Smooth muscle cell (in vitro differentiated cells): ENCODE data around the gene IER2. TPM values are rescaled to one million over a fixed set of nuclear protein-coding genes. Genes with fewer than 3 reads are reported as not detected.
A peak's percentile ranks its signal among the peaks of the same experiment; 100 is the strongest.

Source experiments
- DNase-seq: peaks from one replicate; lab custom pipeline; 2025; ENCODE audit not compliant: unreplicated experiment; lab: John Stamatoyannopoulos, UW
- H2AFZ ChIP-seq: fragments of 200-600 bp; sonication (generic); 2 replicates; pipeline ENCODE4 v1.6.0; 2016; ENCODE audit warnings: antibody characterized with exemption, low read depth, mild to moderate bottlenecking
- H3F3A ChIP-seq: fragments of 200-600 bp; sonication (generic); 2 replicates; pipeline ENCODE4 v1.6.0; 2017; ENCODE audit warnings: antibody characterized with exemption, low read depth
- H3K27ac ChIP-seq: fragments of 200-600 bp; sonication (generic); 2 replicates; pipeline ENCODE4 v1.5.1; 2016; ENCODE audit warnings: low read depth, mild to moderate bottlenecking
- H3K27me3 ChIP-seq: fragments of 200-600 bp; sonication (generic); 2 replicates; pipeline ENCODE4 v1.6.1; 2016; ENCODE audit warnings: low read depth, mild to moderate bottlenecking
- H3K36me3 ChIP-seq: fragments of 200-600 bp; sonication (generic); 2 replicates; pipeline ENCODE4 v1.5.1; 2016; ENCODE audit warnings: low read depth
- H3K4me1 ChIP-seq: fragments of 200-600 bp; sonication (generic); 2 replicates; pipeline ENCODE4 v1.5.1; 2016; ENCODE audit warnings: low read depth
- H3K4me2 ChIP-seq: fragments of 200-600 bp; sonication (generic); 2 replicates; pipeline ENCODE4 v1.6.0; 2016; ENCODE audit warnings: mild to moderate bottlenecking
- H3K4me3 ChIP-seq: fragments of 200-600 bp; sonication (generic); 2 replicates; pipeline ENCODE4 v1.5.1; 2016; ENCODE audit warnings: mild to moderate bottlenecking
- H3K79me2 ChIP-seq: fragments of 200-600 bp; sonication (generic); 2 replicates; pipeline ENCODE4 v1.6.0; 2016; ENCODE audit warnings: low read depth, mild to moderate bottlenecking
- H3K9ac ChIP-seq: fragments of 200-600 bp; sonication (generic); 2 replicates; pipeline ENCODE4 v1.6.0; 2016; ENCODE audit warnings: low read depth
- H3K9me3 ChIP-seq: fragments of 200-600 bp; sonication (generic); replicated peaks from 2 replicates; pipeline ENCODE4 v1.5.1; 2016; ENCODE audit warnings: low read depth
- H4K20me1 ChIP-seq: fragments of 200-600 bp; sonication (generic); 2 replicates; pipeline ENCODE4 v1.6.0; 2016; ENCODE audit warnings: low read depth
- CTCF ChIP-seq: fragments of 200-600 bp; sonication (generic); IDR thresholded peaks from 2 replicates; pipeline ENCODE4 v1.5.1; 2017; ENCODE audit warnings: borderline replicate concordance, mild to moderate bottlenecking, antibody characterized with exemption; ENCODE audit not compliant: insufficient read depth, poor library complexity, severe bottlenecking
- WGBS: methylation state at CpG from one replicate; pipeline ENCODE4 v1.1.7; 2016; ENCODE audit warnings: low lambda C conversion rate; 5-methylcytosine and 5-hydroxymethylcytosine counted together
- polyA plus RNA-seq: library from polyadenylated mRNA; unstranded; fragments of >200 nt; fragmentation: Nextera tagmentation; extraction: Ambion mirVana; gene quantifications from 2 replicates; pipeline ENCODE4 v1.2.1, GENCODE V29; 2016
- total RNA-seq: library from RNA; depleted of rRNA; stranded (reverse); fragments of >200 nt; gene quantifications from 2 replicates; pipeline ENCODE4 v1.2.3, GENCODE V29; 2014

Gene IER2
- total and polyA plus RNA-seq, 2 experiments from 2014 or later: 118 to 766 TPM

GRCh38 chr19:13162724-13163608 is 12.8 kb downstream of the IER2 start:
- 2% methylated on average over 33 of the region's 58 CpGs for WGBS
- Histone ChIP-seq H3K36me3 (no peaks in the 10 kb centered on the region), H3K27ac (peak overlapping the region; percentile 90), H4K20me1 (no peaks in the 10 kb centered on the region), H3K9me3 (no peaks in the 10 kb centered on the region), H3K4me1 (peaks cover 43% of the 10 kb centered on the region), H3K4me3 (peak overlapping the region; percentile 41), H3K79me2 (no peaks in the 10 kb centered on the region), H2AFZ (peak overlapping the region; percentile 56), H3F3A (peaks cover 42% of the 10 kb centered on the region), H3K4me2 (peak overlapping the region; percentile 83), H3K9ac (peak overlapping the region; percentile 50), H3K27me3 (no peaks in the 10 kb centered on the region)
- no peak for TF ChIP-seq CTCF
- DNase-seq: peak; percentile 78

DNA sequence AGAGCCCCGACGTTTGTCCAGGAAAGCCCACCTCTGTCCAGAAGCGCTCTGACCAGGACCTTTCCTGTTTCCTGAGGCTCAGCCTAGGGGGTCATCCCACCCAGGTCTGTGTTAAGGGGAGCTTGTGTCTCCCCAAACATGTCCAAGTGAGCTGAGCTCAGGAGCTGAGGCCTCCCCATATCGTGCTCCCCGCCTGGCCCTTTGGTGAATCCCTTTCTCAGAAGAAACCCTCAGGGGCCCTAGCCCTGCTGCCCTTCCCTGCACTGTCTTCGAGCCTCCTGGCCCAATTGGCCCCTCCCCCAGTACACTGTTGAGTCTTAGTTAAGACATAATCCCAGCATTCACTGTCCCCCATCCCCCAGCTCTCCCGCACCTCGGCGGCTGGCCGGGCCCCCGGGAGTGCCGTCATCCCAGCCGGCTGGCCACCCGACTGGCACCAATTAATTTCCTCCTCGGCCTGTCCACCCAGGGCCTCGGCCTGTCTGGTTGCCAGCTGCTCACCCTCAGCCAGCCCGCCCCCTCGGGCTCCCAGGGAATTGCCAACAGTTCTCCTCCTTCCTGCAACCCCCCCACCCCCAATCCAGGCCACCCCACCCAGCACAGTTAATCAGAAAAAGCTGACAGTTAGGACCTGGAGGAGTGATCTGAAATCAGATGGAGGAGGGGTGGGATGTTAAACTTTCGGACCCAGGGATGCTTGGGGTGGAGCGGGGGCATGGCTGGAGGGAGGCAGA is 13.6 kb downstream of the IER2 start:
- no peaks in the 10 kb centered on the region for H3K9me3 ChIP-seq
- no peaks in the 10 kb centered on the region for H3K79me2 ChIP-seq
- peak overlapping the region; percentile 63 for H3K9ac ChIP-seq
- no peak for TF ChIP-seq CTCF
- H4K20me1 ChIP-seq: no peaks in the 10 kb centered on the region
- H3K27me3 ChIP-seq: no peaks in the 10 kb centered on the region
- peak overlapping the region; percentile 41 for H3K4me3 ChIP-seq
- peaks cover 50% of the 10 kb centered on the region for H3F3A ChIP-seq
- H3K4me2 ChIP-seq: peak overlapping the region; percentile 83
- H3K36me3 ChIP-seq: no peaks in the 10 kb centered on the region
- DNase-seq: peak; percentile 66
- 3% methylated on average over 17 of the region's 20 CpGs for WGBS
- H2AFZ ChIP-seq: peak overlapping the region; percentile 64
- H3K27ac ChIP-seq: peak overlapping the region; percentile 90
- H3K4me1 ChIP-seq: peaks cover 45% of the 10 kb centered on the region

DNA sequence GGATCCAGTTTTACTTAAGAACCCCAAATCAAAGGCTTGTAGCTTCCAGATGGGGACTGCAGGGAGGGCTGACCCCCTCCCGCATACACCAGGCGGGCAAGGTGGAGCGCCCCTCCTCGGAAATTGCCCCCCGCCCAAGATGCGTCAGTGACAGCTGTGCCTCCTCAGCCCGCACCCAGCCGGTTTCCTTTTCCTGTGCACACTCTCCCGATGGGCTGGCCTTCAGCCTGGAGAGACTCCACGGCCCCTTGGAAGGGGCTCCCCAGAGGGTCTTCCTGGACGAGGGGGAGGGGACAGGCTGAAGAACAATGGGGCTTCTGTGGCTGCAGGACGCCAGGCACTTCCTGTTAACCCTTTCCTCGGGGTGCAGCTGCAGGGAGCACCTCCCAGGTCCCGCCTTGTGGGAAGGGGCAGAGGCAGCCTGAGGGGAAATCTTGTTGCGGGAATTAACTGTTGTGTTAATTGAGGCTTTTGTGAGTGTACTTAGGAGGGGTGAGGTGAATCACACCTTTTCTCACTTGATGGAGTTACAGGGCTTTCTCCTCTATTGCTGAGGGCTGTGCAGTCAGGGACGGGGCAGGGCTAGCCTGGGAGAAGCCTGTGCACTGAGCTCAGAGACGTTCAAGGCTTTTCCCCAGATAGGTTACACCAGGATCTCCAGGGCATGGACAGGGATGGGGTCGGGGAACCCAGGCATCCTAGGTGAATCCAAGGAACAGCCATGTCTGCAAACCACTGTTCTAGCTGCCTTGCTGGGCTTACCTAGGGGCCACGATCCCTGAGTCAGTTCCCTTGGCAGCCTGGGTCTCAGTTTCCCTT is 14.3 kb downstream of the IER2 start:
- Histone ChIP-seq H3K79me2 (no peaks in the 10 kb centered on the region), H3K4me3 (peak overlapping the region; percentile 41), H3K27ac (peak overlapping the region; percentile 90), H4K20me1 (no peaks in the 10 kb centered on the region), H3K4me1 (peaks cover 45% of the 10 kb centered on the region), H3K4me2 (peak overlapping the region; percentile 83), H3F3A (peaks cover 52% of the 10 kb centered on the region), H3K27me3 (no peaks in the 10 kb centered on the region), H3K36me3 (no peaks in the 10 kb centered on the region), H3K9me3 (no peaks in the 10 kb centered on the region), H2AFZ (peak overlapping the region; percentile 64), H3K9ac (peak overlapping the region; percentile 63)
- TF ChIP-seq CTCF: no peak
- peak; percentile 56 for DNase-seq
- WGBS: 3% methylated on average over 18 of the region's 19 CpGs
